ENCODE measurements around the gene SLC25A36.

SLC25A36 gene

GRCh38 chr3:140904521-140904920 lies 37.1 kb upstream of the SLC25A36 start:
- H3F3A ChIP-seq (ENCODE audit: low read depth), result no peaks in the 10 kb centered on the region
- TF ChIP-seq CTCF (conservative IDR thresholded peaks at IDR 0.05; ENCODE audit: low read length) (no peak), EZH2phosphoT487 (IDR thresholded peaks at IDR 0.05; ENCODE audit: borderline replicate concordance) (no peak)
- H2AFZ ChIP-seq (ENCODE audit: low read length), result no peak overlapping the region

GRCh38 chr3:140905559-140905958 lies 36.1 kb upstream of the SLC25A36 start:
- Histone ChIP-seq H2AFZ (ENCODE audit: low read length) (no peak overlapping the region), H3K9me2 (replicated peaks; ENCODE audit: low read depth, low read length) (no peaks in the 10 kb centered on the region), H3K27me3 (ENCODE audit: insufficient read depth, low read length, poor library complexity, severe bottlenecking) (no peaks in the 10 kb centered on the region), H3K4me1 (ENCODE audit: insufficient read depth, low read length, poor library complexity, severe bottlenecking) (peaks cover 4% of the 10 kb centered on the region), H3K4me3 (ENCODE audit: low read length, poor library complexity, severe bottlenecking) (no peak overlapping the region), H3K4me2 (ENCODE audit: low read depth, low read length, poor library complexity, severe bottlenecking) (no peak overlapping the region), H3K9ac (ENCODE audit: low read depth, low read length, poor library complexity, severe bottlenecking) (no peak overlapping the region), H3F3A (ENCODE audit: low read depth) (no peaks in the 10 kb centered on the region), H3K9me3 (ENCODE audit: insufficient read depth, low read depth, low read length) (no peaks in the 10 kb centered on the region), H4K20me1 (ENCODE audit: insufficient read depth, low read length, poor library complexity, severe bottlenecking) (no peaks in the 10 kb centered on the region), H3K36me3 (ENCODE audit: insufficient read depth, low read length) (no peaks in the 10 kb centered on the region), H3K79me2 (ENCODE audit: insufficient read depth, low read length) (no peaks in the 10 kb centered on the region)
- TF ChIP-seq EZH2phosphoT487 (IDR thresholded peaks at IDR 0.05; ENCODE audit: borderline replicate concordance) (no peak), CTCF (conservative IDR thresholded peaks at IDR 0.05; ENCODE audit: low read length) (no peak)

More at GRCh38 chr3:140904521-140904920, 37.1 kb upstream of the SLC25A36 start:
- Histone ChIP-seq H3K9ac (ENCODE audit: low read depth, low read length, poor library complexity, severe bottlenecking) (no peak overlapping the region), H4K20me1 (ENCODE audit: insufficient read depth, low read length, poor library complexity, severe bottlenecking) (no peaks in the 10 kb centered on the region), H3K27me3 (ENCODE audit: insufficient read depth, low read length, poor library complexity, severe bottlenecking) (no peaks in the 10 kb centered on the region), H3K4me2 (ENCODE audit: low read depth, low read length, poor library complexity, severe bottlenecking) (no peak overlapping the region), H3K9me3 (ENCODE audit: insufficient read depth, low read depth, low read length) (no peaks in the 10 kb centered on the region), H3K9me2 (replicated peaks; ENCODE audit: low read depth, low read length) (no peaks in the 10 kb centered on the region), H3K4me3 (ENCODE audit: low read length, poor library complexity, severe bottlenecking) (no peak overlapping the region), H3K79me2 (ENCODE audit: insufficient read depth, low read length) (no peaks in the 10 kb centered on the region), H3K4me1 (ENCODE audit: insufficient read depth, low read length, poor library complexity, severe bottlenecking) (peaks cover 4% of the 10 kb centered on the region), H3K36me3 (ENCODE audit: insufficient read depth, low read length) (no peaks in the 10 kb centered on the region)

GRCh38 chr3:140906785-140907184 lies 34.9 kb upstream of the SLC25A36 start:
- no peaks in the 10 kb centered on the region for H3K9me2 ChIP-seq (replicated peaks; ENCODE audit: low read depth, low read length)
- no peak overlapping the region for H3K4me2 ChIP-seq (ENCODE audit: low read depth, low read length, poor library complexity, severe bottlenecking)
- no peaks in the 10 kb centered on the region for H3K9me3 ChIP-seq (ENCODE audit: insufficient read depth, low read depth, low read length)
- H3K79me2 ChIP-seq (ENCODE audit: insufficient read depth, low read length), result no peaks in the 10 kb centered on the region
- no peak overlapping the region for H3K9ac ChIP-seq (ENCODE audit: low read depth, low read length, poor library complexity, severe bottlenecking)
- H4K20me1 ChIP-seq (ENCODE audit: insufficient read depth, low read length, poor library complexity, severe bottlenecking), result no peaks in the 10 kb centered on the region
- no peak for TF ChIP-seq CTCF (conservative IDR thresholded peaks at IDR 0.05; ENCODE audit: low read length)
- no peak for TF ChIP-seq EZH2phosphoT487 (IDR thresholded peaks at IDR 0.05; ENCODE audit: borderline replicate concordance)
- H3K4me3 ChIP-seq (ENCODE audit: low read length, poor library complexity, severe bottlenecking), result no peak overlapping the region
- no peaks in the 10 kb centered on the region for H3F3A ChIP-seq (ENCODE audit: low read depth)
- no peaks in the 10 kb centered on the region for H3K36me3 ChIP-seq (ENCODE audit: insufficient read depth, low read length)
- H3K27me3 ChIP-seq (ENCODE audit: insufficient read depth, low read length, poor library complexity, severe bottlenecking), result no peaks in the 10 kb centered on the region
- peaks cover 4% of the 10 kb centered on the region for H3K4me1 ChIP-seq (ENCODE audit: insufficient read depth, low read length, poor library complexity, severe bottlenecking)
- 0 out of 2 replicates have a peak overlapping the region, but pooled peaks have one; percentile 22 for H2AFZ ChIP-seq (ENCODE audit: low read length)
